Tibial nerve (tissue), 4 donors: ENCODE measurements around the gene DDX56.

Experiments used
- EP300 ChIP-seq, 2 donors: sonication (generic); formaldehyde crosslinking; IDR thresholded peaks; one replicate each; pipeline ENCODE4 v1.6.1; 2017; ENCODE audit warnings: antibody characterized with exemption in 2 of 2, mild to moderate bottlenecking in 1 of 2
- TF ChIP-seq, protein P1 (sequence below), 5 experiments: fragments of 200-600 bp in 3 of 5; fragments of 450-650 bp in 2 of 5; sonication (generic) in 3 of 5; IDR thresholded peaks; one replicate each; pipeline ENCODE4 v1.5.1; 2016 to 2019; ENCODE audit warnings: antibody characterized with exemption in 5 of 5, mild to moderate bottlenecking in 3 of 5, moderate library complexity in 2 of 5

DNA sequence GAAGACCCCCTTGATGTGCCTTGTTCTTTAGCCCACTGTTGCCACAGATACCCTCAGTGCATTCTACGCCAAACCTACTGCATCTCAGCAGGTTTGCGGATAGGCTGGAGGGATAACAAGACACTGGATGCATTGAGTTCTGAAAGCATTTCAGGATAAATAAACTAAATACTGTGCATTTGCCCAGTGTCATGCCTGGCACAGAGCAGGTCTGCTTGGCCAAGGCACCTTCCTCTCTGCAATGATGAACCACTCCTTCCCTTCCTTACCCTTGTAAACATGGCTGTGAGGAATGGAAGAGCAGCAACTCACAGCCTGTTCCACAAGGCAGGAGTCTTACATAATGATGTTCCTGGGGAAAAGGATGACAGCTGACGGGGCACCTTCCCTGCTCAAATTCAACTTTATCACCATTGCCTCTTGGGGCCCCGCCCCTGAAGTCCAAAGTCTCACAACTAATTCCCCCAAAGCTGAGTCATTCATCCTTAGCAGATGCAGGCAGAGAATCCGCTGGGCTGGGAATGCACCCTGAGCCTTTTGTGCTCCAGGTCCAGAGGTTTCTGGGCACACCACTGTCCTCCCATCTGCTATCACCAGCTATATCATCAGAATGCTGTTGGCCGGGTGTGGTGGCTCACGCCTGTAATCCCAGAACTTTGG lies 11.6 kb downstream of the DDX56 start:
- TF ChIP-seq, protein P1, sequence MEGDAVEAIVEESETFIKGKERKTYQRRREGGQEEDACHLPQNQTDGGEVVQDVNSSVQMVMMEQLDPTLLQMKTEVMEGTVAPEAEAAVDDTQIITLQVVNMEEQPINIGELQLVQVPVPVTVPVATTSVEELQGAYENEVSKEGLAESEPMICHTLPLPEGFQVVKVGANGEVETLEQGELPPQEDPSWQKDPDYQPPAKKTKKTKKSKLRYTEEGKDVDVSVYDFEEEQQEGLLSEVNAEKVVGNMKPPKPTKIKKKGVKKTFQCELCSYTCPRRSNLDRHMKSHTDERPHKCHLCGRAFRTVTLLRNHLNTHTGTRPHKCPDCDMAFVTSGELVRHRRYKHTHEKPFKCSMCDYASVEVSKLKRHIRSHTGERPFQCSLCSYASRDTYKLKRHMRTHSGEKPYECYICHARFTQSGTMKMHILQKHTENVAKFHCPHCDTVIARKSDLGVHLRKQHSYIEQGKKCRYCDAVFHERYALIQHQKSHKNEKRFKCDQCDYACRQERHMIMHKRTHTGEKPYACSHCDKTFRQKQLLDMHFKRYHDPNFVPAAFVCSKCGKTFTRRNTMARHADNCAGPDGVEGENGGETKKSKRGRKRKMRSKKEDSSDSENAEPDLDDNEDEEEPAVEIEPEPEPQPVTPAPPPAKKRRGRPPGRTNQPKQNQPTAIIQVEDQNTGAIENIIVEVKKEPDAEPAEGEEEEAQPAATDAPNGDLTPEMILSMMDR (IDR thresholded peaks at IDR 0.05) = no peak
- no peak for TF ChIP-seq EP300 (IDR thresholded peaks at IDR 0.05)
